GM23338 (cell line): ENCODE measurements around the gene HMGCS1. TPM values are rescaled to one million over a fixed set of nuclear protein-coding genes. Genes with fewer than 3 reads are reported as not detected.

ENCODE experiments used
- ATAC-seq: fragments of 200-7000 bp; cut with Tn5 transposase; 3 replicates; pipeline ENCODE4 v1.9.1; 2020
- DNase-seq: peaks from one replicate; pipeline ENCODE4 v3.0.0-alpha.2; 2015; ENCODE audit warnings: low spot score
- H2AFZ ChIP-seq: fragments of 200-600 bp; sonication (generic); 2 replicates; pipeline ENCODE4 v1.8.0; 2016; ENCODE audit warnings: antibody characterized with exemption, mild to moderate bottlenecking, moderate library complexity
- H3F3A ChIP-seq: fragments of 200-600 bp; sonication (generic); replicated peaks from 2 replicates; pipeline ENCODE4 v1.8.0; 2017; ENCODE audit warnings: antibody characterized with exemption, mixed run types, low read depth
- H3K27ac ChIP-seq: fragments of 200-600 bp; sonication (generic); 2 replicates; pipeline ENCODE4 v1.6.1; 2016; ENCODE audit warnings: low read depth
- H3K27me3 ChIP-seq: fragments of 200-600 bp; sonication (generic); 2 replicates; pipeline ENCODE4 v1.8.0; 2016; ENCODE audit warnings: mild to moderate bottlenecking, mixed run types, moderate library complexity; ENCODE audit not compliant: insufficient read depth
- H3K36me3 ChIP-seq: fragments of 200-600 bp; sonication (generic); 2 replicates; pipeline ENCODE4 v1.8.0; 2016; ENCODE audit warnings: mild to moderate bottlenecking; ENCODE audit not compliant: insufficient read depth
- H3K4me1 ChIP-seq: fragments of 200-600 bp; sonication (generic); 2 replicates; pipeline ENCODE4 v1.8.0; 2016; ENCODE audit warnings: mild to moderate bottlenecking, moderate library complexity; ENCODE audit not compliant: insufficient read depth
- H3K4me2 ChIP-seq: fragments of 200-600 bp; sonication (generic); 2 replicates; pipeline ENCODE4 v1.7.1; 2017; ENCODE audit warnings: mixed run types
- H3K4me3 ChIP-seq: fragments of 200-600 bp; sonication (generic); 2 replicates; pipeline ENCODE4 v1.6.1; 2016; ENCODE audit warnings: mixed run types
- H3K79me2 ChIP-seq: fragments of 200-600 bp; sonication (generic); replicated peaks from 2 replicates; pipeline ENCODE4 v1.8.0; 2017; ENCODE audit warnings: mild to moderate bottlenecking; ENCODE audit not compliant: insufficient read depth
- H3K9me2 ChIP-seq: fragments of 200-600 bp; sonication (generic); 2 replicates; pipeline ENCODE4 v1.8.0; 2017; ENCODE audit not compliant: insufficient read depth
- H4K20me1 ChIP-seq: fragments of 200-600 bp; sonication (generic); replicated peaks from 2 replicates; pipeline ENCODE4 v1.8.0; 2017; ENCODE audit warnings: mild to moderate bottlenecking; ENCODE audit not compliant: insufficient read depth
- H3K27ac Mint-ChIP-seq: 2 replicates; pipeline ENCODE4 v1.8.0; 2020; ENCODE audit warnings: inconsistent platforms, mild to moderate bottlenecking, moderate library complexity, mixed read lengths
- H3K27me3 Mint-ChIP-seq: 3 replicates; pipeline ENCODE4 v1.8.0; 2022; ENCODE audit warnings: low read depth, mild to moderate bottlenecking, moderate library complexity, mixed read lengths, inconsistent platforms; ENCODE audit not compliant: insufficient read depth, poor library complexity
- H3K36me3 Mint-ChIP-seq: 3 replicates; pipeline ENCODE4 v1.8.0; 2021; ENCODE audit warnings: low read depth, mild to moderate bottlenecking, inconsistent platforms, moderate library complexity, mixed read lengths
- H3K4me1 Mint-ChIP-seq: 3 replicates; pipeline ENCODE4 v1.8.0; 2020; ENCODE audit warnings: mild to moderate bottlenecking, inconsistent platforms, mixed read lengths
- H3K4me3 Mint-ChIP-seq: 3 replicates; pipeline ENCODE4 v1.8.0; 2021; ENCODE audit warnings: moderate library complexity, mild to moderate bottlenecking, inconsistent platforms, mixed read lengths
- H3K9me3 Mint-ChIP-seq: 3 replicates; pipeline ENCODE4 v1.8.0; 2020; ENCODE audit warnings: moderate library complexity, mild to moderate bottlenecking, inconsistent platforms, mixed read lengths
- CREB1 ChIP-seq: fragments of 250-450 bp; sonication (Bioruptor Pico); IDR thresholded peaks from 2 replicates; pipeline ENCODE4 v1.5.0; 2020; ENCODE audit warnings: low read depth, mild to moderate bottlenecking, moderate library complexity
- CTCF ChIP-seq, 2 experiments: fragments of 200-600 bp in 1 of 2; sonication (generic) in 1 of 2; conservative IDR thresholded peaks; 2 replicates each; pipeline versions ENCODE4 v1.5.1 to v1.6.1; 2016 to 2017; ENCODE audit warnings: antibody characterized with exemption in 2 of 2, low read depth in 2 of 2, mild to moderate bottlenecking in 2 of 2, moderate library complexity in 1 of 2
- ETS1 ChIP-seq: IDR thresholded peaks from 2 replicates; pipeline ENCODE4 v1.6.1; 2016; ENCODE audit warnings: antibody characterized with exemption
- EZH2 ChIP-seq: fragments of 200-600 bp; sonication (generic); IDR thresholded peaks from one replicate; pipeline ENCODE4 v1.8.0; 2017; ENCODE audit warnings: antibody characterized with exemption, mild to moderate bottlenecking, low read depth; ENCODE audit not compliant: unreplicated experiment
- EZH2phosphoT487 ChIP-seq: fragments of 200-600 bp; sonication (generic); IDR thresholded peaks from one replicate; pipeline ENCODE4 v1.8.1; 2018; ENCODE audit warnings: antibody characterized with exemption; ENCODE audit not compliant: unreplicated experiment
- JUNB ChIP-seq: IDR thresholded peaks from one replicate; pipeline ENCODE4 v1.6.1; 2016; ENCODE audit warnings: antibody characterized with exemption; ENCODE audit not compliant: unreplicated experiment
- NANOG ChIP-seq: IDR thresholded peaks from 2 replicates; pipeline ENCODE4 v1.6.1; 2016; ENCODE audit warnings: antibody characterized with exemption, borderline replicate concordance
- POLR2AphosphoS5 ChIP-seq: IDR thresholded peaks from 2 replicates; pipeline ENCODE4 v1.6.1; 2016; ENCODE audit warnings: antibody characterized with exemption, low read depth
- REST ChIP-seq: IDR thresholded peaks from one replicate; pipeline ENCODE4 v1.6.1; 2018; ENCODE audit warnings: antibody characterized with exemption; ENCODE audit not compliant: unreplicated experiment
- STAT1 ChIP-seq: IDR thresholded peaks from one replicate; pipeline ENCODE4 v1.6.1; 2016; ENCODE audit warnings: antibody characterized with exemption; ENCODE audit not compliant: unreplicated experiment
- ZNF114 ChIP-seq: fragments of 250-450 bp; sonication (Bioruptor Pico); IDR thresholded peaks from 2 replicates; pipeline ENCODE4 v1.5.0; 2020; ENCODE audit warnings: mild to moderate bottlenecking, moderate library complexity
- ZNF331 ChIP-seq: fragments of 250-450 bp; sonication (Bioruptor Pico); IDR thresholded peaks from 2 replicates; pipeline ENCODE4 v1.5.0; 2020; ENCODE audit warnings: low read depth, mild to moderate bottlenecking, moderate library complexity
- ZNF462 ChIP-seq: fragments of 250-450 bp; sonication (Bioruptor Pico); IDR thresholded peaks from 2 replicates; pipeline ENCODE4 v1.5.0; 2020; ENCODE audit warnings: mild to moderate bottlenecking, moderate library complexity
- polyA plus RNA-seq: library from polyadenylated mRNA; unstranded; fragments of >200 nt; fragmentation: Nextera tagmentation; extraction: Ambion mirVana; gene quantifications from 2 replicates; pipeline ENCODE4 v1.2.1, GENCODE V29; 2016
- total RNA-seq: library from RNA; depleted of rRNA; stranded (reverse); fragments of >200 nt; shearing (Covaris generic); gene quantifications from 2 replicates; pipeline ENCODE4 v1.2.3, GENCODE V29; 2014

Gene HMGCS1
- total and polyA plus RNA-seq, 2 experiments from 2014 or later: 172 to 278 TPM

- Histone ChIP-seq H3K27ac (no peak overlapping the region), H3K4me3 (no peak overlapping the region), H4K20me1 (peaks cover 50% of the 10 kb centered on the region), H3K9me2 (no peaks in the 10 kb centered on the region), H3K79me2 (peaks cover 61% of the 10 kb centered on the region), H2AFZ (no peak overlapping the region), H3K4me1 (0 out of 2 replicates have a peak, but pooled peaks cover 1% of the 10 kb centered on the region), H3K4me2 (no peak overlapping the region), H3K27me3 (no peaks in the 10 kb centered on the region), H3K36me3 (peaks cover 87% of the 10 kb centered on the region), H3F3A (peaks cover 10% of the 10 kb centered on the region)
- no peaks in the 10 kb centered on the region for H3K27me3 Mint-ChIP-seq
- H3K36me3 Mint-ChIP-seq: peaks cover 93% of the 10 kb centered on the region
- no peaks in the 10 kb centered on the region for H3K9me3 Mint-ChIP-seq
- no peak overlapping the region for H3K27ac Mint-ChIP-seq
- H3K4me1 Mint-ChIP-seq: no peaks in the 10 kb centered on the region; the same call in 2 of the 3 replicates
- no peak for TF ChIP-seq EZH2
- no peak for TF ChIP-seq JUNB
- no peak for TF ChIP-seq ZNF114 (CRISPR knock-in tag)
- no peak for TF ChIP-seq STAT1
- TF ChIP-seq ZNF331 (CRISPR knock-in tag): no peak
- no peak for TF ChIP-seq CREB1 (CRISPR knock-in tag)
- TF ChIP-seq CTCF (conservative IDR thresholded peaks at IDR 0.05; ENCODE audit: low read depth in 2 of 2): no peak
- no peak for TF ChIP-seq ETS1
- no peak for TF ChIP-seq REST
- TF ChIP-seq NANOG: no peak
- no peak for TF ChIP-seq ZNF462 (CRISPR knock-in tag)
- TF ChIP-seq EZH2phosphoT487: no peak
- no peak for TF ChIP-seq POLR2AphosphoS5
- ATAC-seq (no peak), DNase-seq (no peak)
- no peak overlapping the region for H3K4me3 Mint-ChIP-seq
These were observed 18.0 kb downstream of the HMGCS1 start for GRCh38 chr5:43295202-43295601.
